ENCODE data around the gene ADGRL2.

Gene ADGRL2

DNA sequence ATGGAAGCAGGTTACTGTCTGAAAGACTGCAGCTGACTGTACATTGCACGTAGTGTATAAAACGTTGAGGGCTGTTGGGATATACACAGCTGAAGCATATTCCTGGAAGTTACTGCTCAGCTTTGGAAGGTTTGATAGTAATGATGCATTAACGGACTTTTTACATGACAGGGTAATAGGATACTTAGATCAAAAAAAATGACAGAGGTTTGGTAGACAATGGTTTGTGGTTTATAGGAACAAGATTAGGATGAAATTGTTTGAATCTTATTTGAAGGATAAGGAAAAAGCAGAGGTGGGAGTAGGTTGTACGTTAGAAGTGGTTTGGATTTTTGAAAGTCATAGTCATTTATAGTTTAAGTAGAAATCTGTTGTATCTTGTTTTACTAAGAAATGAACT is 33.0 kb downstream of the ADGRL2 start:
- Histone ChIP-seq H3K27me3 (ENCODE audit: control insufficient read depth in 1 of 2, insufficient read depth in 2 of 2, low read length in 2 of 2) (no peaks in the 10 kb centered on the region), H3K36me3 (ENCODE audit: control insufficient read depth in 2 of 2, insufficient read depth in 2 of 2, low read length in 2 of 2) (no peaks in the 10 kb centered on the region), H3K9me3 (ENCODE audit: control insufficient read depth in 2 of 2, low read length in 2 of 2) (no peaks in the 10 kb centered on the region), H3K4me1 (ENCODE audit: control insufficient read depth, insufficient read depth, low read length) (peaks cover 7% of the 10 kb centered on the region), H3K9ac (ENCODE audit: low read length in 2 of 2) (no peak overlapping the region), H3K4me3 (ENCODE audit: low read length in 2 of 2) (no peak overlapping the region), H3K27ac (ENCODE audit: low read length) (no peak overlapping the region)

DNA sequence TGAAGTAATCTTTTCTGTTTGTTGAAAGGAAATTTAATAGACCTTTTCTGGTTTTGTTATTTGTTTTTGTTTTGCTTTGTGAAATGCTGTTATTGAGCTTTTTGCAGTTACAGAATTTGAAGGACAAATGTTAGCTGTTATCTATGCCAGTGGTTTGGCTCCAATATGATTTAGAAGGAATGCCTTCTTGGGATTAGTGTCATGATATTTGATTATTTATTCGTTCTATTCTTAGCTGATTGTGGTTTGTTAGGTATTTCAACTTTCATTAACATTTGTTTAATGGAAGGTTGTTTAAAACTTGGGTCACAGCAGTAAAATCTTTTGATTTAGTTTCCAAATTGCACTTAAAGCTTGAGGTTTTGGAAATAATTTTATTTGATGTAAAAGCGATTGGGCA is 33.5 kb downstream of the ADGRL2 start:
- peaks cover 7% of the 10 kb centered on the region for H3K4me1 ChIP-seq (ENCODE audit: control insufficient read depth, insufficient read depth, low read length)
- no peak overlapping the region for H3K9ac ChIP-seq (ENCODE audit: low read length in 2 of 2)
- no peaks in the 10 kb centered on the region for H3K9me3 ChIP-seq (ENCODE audit: control insufficient read depth in 2 of 2, low read length in 2 of 2)
- H3K4me3 ChIP-seq (ENCODE audit: low read length in 2 of 2), result no peak overlapping the region
- no peaks in the 10 kb centered on the region for H3K36me3 ChIP-seq (ENCODE audit: control insufficient read depth in 2 of 2, insufficient read depth in 2 of 2, low read length in 2 of 2)
- no peaks in the 10 kb centered on the region for H3K27me3 ChIP-seq (ENCODE audit: control insufficient read depth in 1 of 2, insufficient read depth in 2 of 2, low read length in 2 of 2)
- H3K27ac ChIP-seq (ENCODE audit: low read length), result no peak overlapping the region

- H3K9me3 ChIP-seq (ENCODE audit: control insufficient read depth in 2 of 2, low read length in 2 of 2), result no peaks in the 10 kb centered on the region
- H3K4me1 ChIP-seq (ENCODE audit: control insufficient read depth, insufficient read depth, low read length), result peaks cover 7% of the 10 kb centered on the region
- peak overlapping the region; percentile 23 to 26 for H3K4me3 ChIP-seq (ENCODE audit: low read length in 2 of 2)
- no peaks in the 10 kb centered on the region for H3K27me3 ChIP-seq (ENCODE audit: control insufficient read depth in 1 of 2, insufficient read depth in 2 of 2, low read length in 2 of 2)
- no peak overlapping the region for H3K9ac ChIP-seq (ENCODE audit: low read length in 2 of 2)
- no peak overlapping the region for H3K27ac ChIP-seq (ENCODE audit: low read length)
- H3K36me3 ChIP-seq (ENCODE audit: control insufficient read depth in 2 of 2, insufficient read depth in 2 of 2, low read length in 2 of 2), result no peaks in the 10 kb centered on the region
These were observed 34.4 kb downstream of the ADGRL2 start for GRCh38 chr1:81834921-81835698.

- Histone ChIP-seq H3K4me3 (ENCODE audit: low read length in 2 of 2) (no peak overlapping the region), H3K4me1 (ENCODE audit: control insufficient read depth, insufficient read depth, low read length) (peaks cover 7% of the 10 kb centered on the region), H3K27me3 (ENCODE audit: control insufficient read depth in 1 of 2, insufficient read depth in 2 of 2, low read length in 2 of 2) (no peaks in the 10 kb centered on the region), H3K9me3 (ENCODE audit: control insufficient read depth in 2 of 2, low read length in 2 of 2) (no peaks in the 10 kb centered on the region), H3K9ac (ENCODE audit: low read length in 2 of 2) (no peak overlapping the region), H3K36me3 (ENCODE audit: control insufficient read depth in 2 of 2, insufficient read depth in 2 of 2, low read length in 2 of 2) (no peaks in the 10 kb centered on the region), H3K27ac (ENCODE audit: low read length) (no peak overlapping the region)
These were observed 35.4 kb downstream of the ADGRL2 start for GRCh38 chr1:81836007-81836626.

DNA sequence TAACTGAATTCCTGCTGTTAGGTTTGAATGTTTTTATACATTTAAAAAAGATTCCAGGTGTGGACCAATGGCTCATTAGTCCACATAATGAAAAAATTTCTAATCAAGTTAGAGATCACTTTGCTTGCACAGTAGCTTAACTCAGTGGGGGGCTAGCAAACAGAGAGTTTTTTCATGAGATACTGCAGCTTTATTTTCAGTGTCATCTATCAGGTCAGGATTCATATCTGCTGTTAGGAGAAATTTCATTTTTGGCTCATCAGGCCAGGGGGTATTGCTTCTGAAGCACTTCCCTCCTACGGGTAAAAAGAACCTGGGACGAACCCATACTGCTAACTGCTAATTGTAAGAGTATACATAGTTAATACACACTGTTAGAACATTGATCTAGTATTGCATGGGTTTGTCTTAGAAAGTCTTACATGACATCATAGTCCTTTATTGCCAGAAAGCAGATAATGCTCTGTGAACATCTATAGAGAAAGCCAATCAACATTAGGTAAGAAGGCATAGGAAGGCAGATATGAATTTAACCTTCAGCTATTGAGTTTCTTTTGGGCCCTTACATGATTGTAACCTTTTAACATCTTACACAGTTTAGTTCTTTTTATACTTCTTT is 38.0 kb downstream of the ADGRL2 start:
- Histone ChIP-seq H3K4me3 (ENCODE audit: low read length in 2 of 2) (no peak overlapping the region), H3K27ac (ENCODE audit: low read length) (no peak overlapping the region), H3K4me1 (ENCODE audit: control insufficient read depth, insufficient read depth, low read length) (peaks cover 5% of the 10 kb centered on the region), H3K36me3 (ENCODE audit: control insufficient read depth in 2 of 2, insufficient read depth in 2 of 2, low read length in 2 of 2) (peaks cover 0 to 5% of the 10 kb centered on the region in 2 donors), H3K9me3 (ENCODE audit: control insufficient read depth in 2 of 2, low read length in 2 of 2) (no peaks in the 10 kb centered on the region), H3K27me3 (ENCODE audit: control insufficient read depth in 1 of 2, insufficient read depth in 2 of 2, low read length in 2 of 2) (no peaks in the 10 kb centered on the region), H3K9ac (ENCODE audit: low read length in 2 of 2) (no peak overlapping the region)

DNA sequence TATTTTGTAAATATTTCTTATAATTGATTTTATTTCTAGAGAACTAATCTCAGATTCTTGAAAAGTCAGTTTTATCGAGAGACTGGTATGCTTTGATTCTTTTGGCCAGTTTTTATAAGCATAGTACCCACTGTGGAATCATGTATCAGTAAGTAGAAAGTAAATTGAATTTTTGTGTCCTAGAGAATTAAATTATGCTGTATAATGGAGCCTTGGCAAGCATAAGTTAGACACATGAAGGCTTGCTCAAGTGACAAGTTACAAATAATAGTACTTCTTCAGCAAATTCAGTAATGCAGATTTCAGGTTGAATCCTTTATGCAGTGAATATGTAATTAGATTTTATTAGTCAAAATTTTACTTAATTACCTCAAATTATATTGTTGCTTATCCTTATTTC is 40.1 kb downstream of the ADGRL2 start:
- Histone ChIP-seq H3K4me3 (ENCODE audit: low read length in 2 of 2) (no peak overlapping the region), H3K4me1 (ENCODE audit: control insufficient read depth, insufficient read depth, low read length) (no peaks in the 10 kb centered on the region), H3K9ac (ENCODE audit: low read length in 2 of 2) (no peak overlapping the region), H3K9me3 (ENCODE audit: control insufficient read depth in 2 of 2, low read length in 2 of 2) (no peaks in the 10 kb centered on the region), H3K27ac (ENCODE audit: low read length) (no peak overlapping the region), H3K27me3 (ENCODE audit: control insufficient read depth in 1 of 2, insufficient read depth in 2 of 2, low read length in 2 of 2) (no peaks in the 10 kb centered on the region), H3K36me3 (ENCODE audit: control insufficient read depth in 2 of 2, insufficient read depth in 2 of 2, low read length in 2 of 2) (peaks cover 0 to 5% of the 10 kb centered on the region in 2 donors)

DNA sequence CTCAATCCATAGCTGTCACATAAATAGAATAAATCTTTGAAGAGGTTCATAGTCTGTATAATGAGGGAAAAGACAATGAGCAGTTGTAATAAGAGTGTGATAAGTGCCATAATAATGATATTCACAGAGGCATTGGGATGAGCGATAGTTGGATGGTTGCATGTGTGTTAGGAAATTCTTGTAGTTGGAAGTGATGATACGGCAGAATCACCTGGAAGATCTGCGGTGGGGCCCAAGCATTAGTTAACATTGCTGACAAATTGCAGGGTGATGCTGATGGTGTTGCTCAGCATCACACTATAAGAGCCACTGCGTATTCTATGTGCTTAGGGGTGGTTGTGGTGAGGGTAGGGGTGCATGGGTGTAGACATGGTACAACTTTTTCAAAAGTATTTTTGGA is 41.1 kb downstream of the ADGRL2 start:
- Histone ChIP-seq H3K36me3 (ENCODE audit: control insufficient read depth in 2 of 2, insufficient read depth in 2 of 2, low read length in 2 of 2) (peaks cover 0 to 5% of the 10 kb centered on the region in 2 donors), H3K9ac (ENCODE audit: low read length in 2 of 2) (no peak overlapping the region), H3K4me3 (ENCODE audit: low read length in 2 of 2) (no peak overlapping the region), H3K27me3 (ENCODE audit: control insufficient read depth in 1 of 2, insufficient read depth in 2 of 2, low read length in 2 of 2) (no peaks in the 10 kb centered on the region), H3K27ac (ENCODE audit: low read length) (no peak overlapping the region), H3K4me1 (ENCODE audit: control insufficient read depth, insufficient read depth, low read length) (no peaks in the 10 kb centered on the region), H3K9me3 (ENCODE audit: control insufficient read depth in 2 of 2, low read length in 2 of 2) (no peaks in the 10 kb centered on the region)

- H3K36me3 ChIP-seq (ENCODE audit: control insufficient read depth in 2 of 2, insufficient read depth in 2 of 2, low read length in 2 of 2), result peaks cover 0 to 5% of the 10 kb centered on the region in 2 donors
- no peaks in the 10 kb centered on the region for H3K27me3 ChIP-seq (ENCODE audit: control insufficient read depth in 1 of 2, insufficient read depth in 2 of 2, low read length in 2 of 2)
- H3K9ac ChIP-seq (ENCODE audit: low read length in 2 of 2), result no peak overlapping the region
- H3K4me3 ChIP-seq (ENCODE audit: low read length in 2 of 2), result no peak overlapping the region
- H3K4me1 ChIP-seq (ENCODE audit: control insufficient read depth, insufficient read depth, low read length), result no peaks in the 10 kb centered on the region
- no peaks in the 10 kb centered on the region for H3K9me3 ChIP-seq (ENCODE audit: control insufficient read depth in 2 of 2, low read length in 2 of 2)
- H3K27ac ChIP-seq (ENCODE audit: low read length), result no peak overlapping the region
These were observed 43.7 kb downstream of the ADGRL2 start for GRCh38 chr1:81844477-81844876.

DNA sequence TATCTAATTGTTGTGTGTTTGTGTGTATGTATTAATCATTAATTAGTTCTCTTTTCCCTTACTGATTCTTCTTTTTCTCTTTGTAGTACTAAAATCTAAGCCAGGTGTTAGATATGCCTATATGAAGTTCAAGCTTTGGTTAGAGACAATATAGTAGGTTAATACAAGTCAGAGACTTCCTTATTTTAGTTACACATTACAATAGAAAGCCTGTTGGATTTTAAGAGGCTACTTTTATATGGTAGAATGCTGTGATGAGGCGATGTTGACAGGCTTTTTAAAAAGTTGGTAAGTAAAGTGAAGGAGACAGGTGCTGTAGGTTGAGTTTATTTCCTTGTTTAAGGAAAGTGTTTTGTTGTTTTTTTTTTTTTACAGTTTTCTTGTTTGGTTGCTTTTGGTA is 45.9 kb downstream of the ADGRL2 start:
- Histone ChIP-seq H3K4me1 (ENCODE audit: control insufficient read depth, insufficient read depth, low read length) (no peaks in the 10 kb centered on the region), H3K36me3 (ENCODE audit: control insufficient read depth in 2 of 2, insufficient read depth in 2 of 2, low read length in 2 of 2) (peaks cover 0 to 3% of the 10 kb centered on the region in 2 donors), H3K9ac (ENCODE audit: low read length in 2 of 2) (no peak overlapping the region), H3K4me3 (ENCODE audit: low read length in 2 of 2) (no peak overlapping the region), H3K27ac (ENCODE audit: low read length) (no peak overlapping the region), H3K9me3 (ENCODE audit: control insufficient read depth in 2 of 2, low read length in 2 of 2) (no peaks in the 10 kb centered on the region), H3K27me3 (ENCODE audit: control insufficient read depth in 1 of 2, insufficient read depth in 2 of 2, low read length in 2 of 2) (no peaks in the 10 kb centered on the region)

GRCh38 chr1:81847063-81847462 is 46.3 kb downstream of the ADGRL2 start:
- Histone ChIP-seq H3K4me1 (ENCODE audit: control insufficient read depth, insufficient read depth, low read length) (no peaks in the 10 kb centered on the region), H3K4me3 (ENCODE audit: low read length in 2 of 2) (no peak overlapping the region), H3K9ac (ENCODE audit: low read length in 2 of 2) (no peak overlapping the region), H3K9me3 (ENCODE audit: control insufficient read depth in 2 of 2, low read length in 2 of 2) (no peaks in the 10 kb centered on the region), H3K27me3 (ENCODE audit: control insufficient read depth in 1 of 2, insufficient read depth in 2 of 2, low read length in 2 of 2) (no peaks in the 10 kb centered on the region), H3K36me3 (ENCODE audit: control insufficient read depth in 2 of 2, insufficient read depth in 2 of 2, low read length in 2 of 2) (no peaks in the 10 kb centered on the region), H3K27ac (ENCODE audit: low read length) (no peak overlapping the region)

Measured in stomach smooth muscle (tissue), 2 donors.